HepG2 (cell line): ENCODE data around the gene TMEM253. TPM values are rescaled to one million over a fixed set of nuclear protein-coding genes. Genes with fewer than 3 reads are reported as not detected.

Experiments used
- AGO1 ChIP-seq: fragments of 200-400 bp; formaldehyde crosslinking; IDR thresholded peaks from 2 replicates; pipeline ENCODE4 v1.6.1; 2017; ENCODE audit warnings: mild to moderate bottlenecking, low read depth, low read length, moderate library complexity; ENCODE audit not compliant: poor library complexity, severe bottlenecking
- CREB1 ChIP-seq, 2 experiments: fragments of 450-650 bp in 1 of 2; IDR thresholded peaks; 2 replicates each; pipeline ENCODE4 v1.6.1; 2016 to 2017; ENCODE audit warnings: control low read depth in 1 of 2, mild to moderate bottlenecking in 1 of 2, missing compliant biosample characterization in 1 of 2, missing genetic modification characterization in 1 of 2
- EZH2 ChIP-seq: conservative IDR thresholded peaks from 2 replicates; pipeline ENCODE4 v1.6.1; 2012; ENCODE audit warnings: mild to moderate bottlenecking, low read depth, low read length, moderate library complexity
- HMG20B ChIP-seq: conservative IDR thresholded peaks from 2 replicates; pipeline ENCODE4 v1.6.1; 2016; ENCODE audit warnings: missing genetic modification reagents, missing compliant biosample characterization
- HMGXB4 ChIP-seq, 2 experiments: sonication (generic) in 1 of 2; formaldehyde crosslinking in 1 of 2; IDR thresholded peaks; 2 replicates each; pipeline versions ENCODE4 v1.4.0 to v1.6.1; 2018 to 2020; ENCODE audit warnings: missing genetic modification reagents in 2 of 2, borderline replicate concordance in 1 of 2, low read depth in 1 of 2, mild to moderate bottlenecking in 1 of 2, missing biosample characterization in 1 of 2
- HNF1B ChIP-seq: sonication (generic); formaldehyde crosslinking; IDR thresholded peaks from 2 replicates; pipeline ENCODE4 v1.5.1; 2020; ENCODE audit warnings: mild to moderate bottlenecking, moderate library complexity, missing genetic modification reagents
- KDM5B ChIP-seq: sonication (generic); formaldehyde crosslinking; IDR thresholded peaks from 2 replicates; pipeline ENCODE4 v1.4.0; 2020; ENCODE audit warnings: missing genetic modification reagents, mild to moderate bottlenecking, borderline replicate concordance
- NCOA2 ChIP-seq: sonication (generic); formaldehyde crosslinking; IDR thresholded peaks from 2 replicates; pipeline ENCODE4 v1.8.0; 2022; ENCODE audit warnings: inconsistent platforms
- NFE2L2 ChIP-seq: fragments of 150-350 bp; IDR thresholded peaks from 2 replicates; pipeline ENCODE4 v1.6.1; 2014; ENCODE audit warnings: low read length
- NR0B2 ChIP-seq: sonication (generic); formaldehyde crosslinking; IDR thresholded peaks from 2 replicates; pipeline ENCODE4 v1.4.0; 2020; ENCODE audit warnings: mild to moderate bottlenecking, missing genetic modification reagents
- PAF1 ChIP-seq: IDR thresholded peaks from 2 replicates; pipeline ENCODE4 v1.6.1; 2016; ENCODE audit warnings: missing genetic modification reagents, missing compliant biosample characterization
- PHF21A ChIP-seq: sonication (generic); formaldehyde crosslinking; IDR thresholded peaks from 2 replicates; pipeline ENCODE4 v1.5.0; 2020; ENCODE audit warnings: mild to moderate bottlenecking, missing genetic modification reagents
- PTBP1 ChIP-seq: fragments of 200-400 bp; formaldehyde crosslinking; IDR thresholded peaks from 2 replicates; pipeline ENCODE4 v1.6.1; 2018; ENCODE audit warnings: low read length, low read depth; ENCODE audit not compliant: poor library complexity, severe bottlenecking
- SRY ChIP-seq: sonication (generic); formaldehyde crosslinking; IDR thresholded peaks from 2 replicates; pipeline ENCODE4 v1.8.0; 2022; ENCODE audit warnings: mild to moderate bottlenecking, missing genetic modification reagents
- TOE1 ChIP-seq: sonication (generic); formaldehyde crosslinking; IDR thresholded peaks from 2 replicates; pipeline ENCODE4 v1.4.0; 2020; ENCODE audit warnings: mild to moderate bottlenecking, missing genetic modification reagents
- ZBTB39 ChIP-seq: sonication (generic); formaldehyde crosslinking; IDR thresholded peaks from 2 replicates; pipeline ENCODE4 v1.5.0; 2020; ENCODE audit warnings: missing genetic modification reagents
- ZNF256 ChIP-seq: sonication (generic); formaldehyde crosslinking; conservative IDR thresholded peaks from 2 replicates; pipeline ENCODE4 v1.4.0; 2020; ENCODE audit warnings: missing genetic modification reagents
- ZNF362 ChIP-seq: sonication (generic); formaldehyde crosslinking; IDR thresholded peaks from 2 replicates; pipeline ENCODE4 v1.4.0; 2020; ENCODE audit warnings: missing genetic modification reagents, mild to moderate bottlenecking, borderline replicate concordance
- ZNF501 ChIP-seq: sonication (generic); formaldehyde crosslinking; IDR thresholded peaks from 2 replicates; pipeline ENCODE4 v1.5.1; 2020; ENCODE audit warnings: mild to moderate bottlenecking, moderate library complexity, missing genetic modification reagents
- ZNF709 ChIP-seq: sonication (generic); formaldehyde crosslinking; IDR thresholded peaks from 2 replicates; pipeline ENCODE4 v1.5.0; 2020; ENCODE audit warnings: mild to moderate bottlenecking, missing genetic modification reagents
- ZNF713 ChIP-seq: sonication (generic); formaldehyde crosslinking; IDR thresholded peaks from 2 replicates; pipeline ENCODE4 v1.4.0; 2020; ENCODE audit warnings: mild to moderate bottlenecking, missing genetic modification reagents
- polyA plus RNA-seq, 8 experiments: library from polyadenylated mRNA; depleted of rRNA in 3 of 8; stranded (reverse) in 7 of 8; unstranded in 1 of 8; fragments of >200 nt; fragmentation: Illumina TruSeq in 4 of 8; extraction: Trizol in 4 of 8; gene quantifications; 2 replicates each; pipeline versions ENCODE4 v1.2.1 to v1.2.3, GENCODE V29; 2011 to 2016; ENCODE audit warnings: low read depth in 4 of 8, missing spikeins in 1 of 8, mixed read lengths in 1 of 8; ENCODE audit not compliant: insufficient read depth in 1 of 8
- total RNA-seq, 5 experiments: library from RNA; depleted of rRNA; stranded (reverse); fragments of >200 nt; fragmentation: Illumina TruSeq; extraction: Trizol; gene quantifications; 2 replicates each; pipeline ENCODE4 v1.2.3, GENCODE V29; 2016; ENCODE audit warnings: low read depth in 1 of 5

TMEM253 gene
- total and polyA plus RNA-seq, 2 of the 13 experiments (the other 11 are each of a cell fraction or from before 2014, with no cell fraction given): 0.29 to 0.45 TPM

- 0 out of 2 replicates have a peak, but pooled peaks have one; percentile 10 for TF ChIP-seq SRY
- TF ChIP-seq PAF1 (CRISPR knock-in tag): no peak
- TF ChIP-seq HMG20B: no peak
- TF ChIP-seq AGO1: no peak
- TF ChIP-seq ZNF713 (CRISPR knock-in tag): no peak
- no peak for TF ChIP-seq TOE1 (CRISPR knock-in tag)
- TF ChIP-seq NR0B2 (CRISPR knock-in tag): no peak
- TF ChIP-seq ZNF256 (CRISPR knock-in tag): no peak
- no peak for TF ChIP-seq KDM5B (CRISPR knock-in tag)
- TF ChIP-seq ZNF709 (CRISPR knock-in tag): peak; percentile 48; the same call in 1 of the 2 replicates
- no peak for TF ChIP-seq ZBTB39 (CRISPR knock-in tag)
- TF ChIP-seq CREB1 (IDR thresholded peaks at IDR 0.05): no peak
- no peak for TF ChIP-seq CREB1 (CRISPR knock-in tag; IDR thresholded peaks at IDR 0.05)
- TF ChIP-seq HMGXB4 (CRISPR knock-in tag; IDR thresholded peaks at IDR 0.05; ENCODE audit: borderline replicate concordance in 1 of 2, low read depth in 1 of 2): no peak; a peak in 1 of 4 replicates
- no peak for TF ChIP-seq NCOA2
- no peak for TF ChIP-seq PHF21A (CRISPR knock-in tag)
- TF ChIP-seq HNF1B (CRISPR knock-in tag): no peak
- no peak for TF ChIP-seq ZNF501
- TF ChIP-seq ZNF362 (CRISPR knock-in tag): no peak
- no peak for TF ChIP-seq PTBP1
- TF ChIP-seq NFE2L2: no peak
- TF ChIP-seq EZH2: no peak
These were observed 29.4 kb upstream of the TMEM253 start (continued) for GRCh38 chr14:21071225-21072030.
